ENCODE measurements around the gene IGSF1. TPM values are rescaled to one million over a fixed set of nuclear protein-coding genes. Genes with fewer than 3 reads are reported as not detected.
"Not testable (repeated sequence)": the region's sequence is repeated elsewhere in the genome, so short reads cannot be mapped to it uniquely, and the experiment has no call there.

The IGSF1 gene
- total RNA-seq, 1 experiment from 2014 or later: 0.16 TPM

DNA sequence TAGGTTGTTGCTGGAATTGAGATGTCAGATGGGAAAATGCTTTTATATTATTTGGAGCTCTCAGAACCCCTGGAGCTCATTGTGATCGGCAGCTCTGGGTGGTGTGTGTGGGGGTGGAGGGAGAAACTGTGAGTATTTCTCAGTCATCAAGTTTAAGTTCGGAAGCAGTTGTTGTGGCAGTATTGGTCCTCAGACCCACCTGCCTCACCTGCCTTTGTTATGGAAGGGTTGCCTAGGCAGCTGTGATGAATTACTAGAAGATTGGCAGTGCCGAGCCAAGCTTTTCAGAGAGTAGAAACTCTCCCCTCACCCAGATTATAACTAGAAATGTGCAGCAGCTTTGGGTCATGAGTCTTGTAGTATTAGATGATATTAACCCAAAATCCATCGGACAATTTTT, 9.5 kb downstream of the IGSF1 start:
- in situ Hi-C loops (cut with HindIII; ENCODE audit: low pct_unique_long_range_greater_than_20kb, low sequenced_read_pairs): no loop called here
- DNase-seq (ENCODE audit: low read depth, low spot score): no peak

DNA sequence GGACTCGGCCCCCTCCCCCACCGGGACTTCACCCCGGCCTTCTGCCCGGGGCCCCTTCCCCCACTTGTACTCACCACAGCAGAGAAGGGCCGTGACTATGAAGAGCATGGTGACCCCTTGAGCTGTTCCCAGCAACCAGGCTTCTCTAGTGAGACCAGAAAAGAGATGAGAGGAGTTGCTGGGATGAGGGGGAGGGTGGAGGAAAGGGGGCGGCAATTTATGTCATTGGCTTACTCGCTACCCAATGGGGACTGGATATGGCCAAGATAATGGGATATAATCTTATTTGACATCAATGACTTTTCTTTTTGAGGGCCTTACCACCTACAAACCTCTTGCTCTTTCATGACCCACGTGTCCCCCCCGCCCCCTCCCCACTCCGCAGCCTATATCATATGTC, 9.9 kb downstream of the IGSF1 start:
- in situ Hi-C loops (cut with HindIII; ENCODE audit: low pct_unique_long_range_greater_than_20kb, low sequenced_read_pairs): no loop called here
- no peak for DNase-seq (ENCODE audit: low read depth, low spot score)

GRCh38 chrX:131277543-131278136, 11.5 kb downstream of the IGSF1 start:
- in situ Hi-C loops (cut with HindIII; ENCODE audit: low pct_unique_long_range_greater_than_20kb, low sequenced_read_pairs): no loop called here
- DNase-seq (ENCODE audit: low read depth, low spot score): no peak

GRCh38 chrX:131273011-131273410, 16.1 kb downstream of the IGSF1 start:
- in situ Hi-C loops (cut with HindIII; ENCODE audit: low pct_unique_long_range_greater_than_20kb, low sequenced_read_pairs): no loop called here

DNA sequence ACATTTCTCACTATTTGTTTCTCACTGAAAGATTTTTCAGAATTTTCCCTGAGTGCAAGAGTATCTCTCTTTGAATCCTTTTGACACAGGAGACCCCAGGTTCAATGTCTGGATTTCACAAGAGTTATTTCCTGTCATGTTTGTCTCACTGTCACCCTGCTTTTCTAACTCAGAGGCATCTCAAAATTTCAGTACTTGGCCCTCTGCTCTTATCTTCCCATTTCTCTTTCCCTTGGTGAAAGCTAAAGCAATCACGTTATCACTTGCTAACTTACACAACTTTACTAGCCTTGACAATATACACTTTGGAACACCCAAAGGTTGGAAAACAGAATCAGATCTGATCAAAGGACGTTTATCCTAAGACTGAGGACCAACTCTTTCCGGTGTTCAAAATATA, 17.3 kb downstream of the IGSF1 start:
- no peak for DNase-seq (ENCODE audit: low read depth, low spot score)

More at GRCh38 chrX:131273011-131273410, 16.1 kb downstream of the IGSF1 start:
- no peak for DNase-seq (ENCODE audit: low read depth, low spot score)

GRCh38 chrX:131271274-131271673, 17.8 kb downstream of the IGSF1 start:
- no peak for DNase-seq (ENCODE audit: low read depth, low spot score)
- in situ Hi-C loops (cut with HindIII; ENCODE audit: low pct_unique_long_range_greater_than_20kb, low sequenced_read_pairs): no loop called here

More for the DNA sequence above, 17.3 kb downstream of the IGSF1 start:
- in situ Hi-C loops (cut with HindIII; ENCODE audit: low pct_unique_long_range_greater_than_20kb, low sequenced_read_pairs): no loop called here

DNA sequence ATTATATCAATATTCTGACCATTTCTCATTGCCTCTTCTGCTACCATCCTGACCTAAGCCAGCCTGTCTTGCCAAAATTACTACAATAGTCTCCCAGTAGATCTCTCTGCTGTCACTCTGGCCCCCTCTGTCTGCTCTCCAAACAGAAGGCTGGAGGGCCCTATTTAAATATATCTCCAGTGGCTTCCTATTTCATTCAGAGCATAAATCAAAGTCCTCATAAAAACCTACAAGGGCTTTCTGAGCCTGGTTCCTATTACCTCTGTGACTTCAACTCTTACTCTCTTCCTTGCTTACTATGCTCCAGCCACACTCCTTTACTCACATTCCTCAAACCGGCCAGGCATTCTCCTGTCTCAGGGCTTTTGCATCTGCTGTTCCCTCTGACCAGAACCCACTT, 19.0 kb downstream of the IGSF1 start:
- in situ Hi-C loops (cut with HindIII; ENCODE audit: low pct_unique_long_range_greater_than_20kb, low sequenced_read_pairs): no loop called here

GRCh38 chrX:131264665-131265064, 24.4 kb downstream of the IGSF1 start:
- in situ Hi-C loops (cut with HindIII; ENCODE audit: low pct_unique_long_range_greater_than_20kb, low sequenced_read_pairs): no loop called here
- no peak for DNase-seq (ENCODE audit: low read depth, low spot score)

More for the DNA sequence above, 19.0 kb downstream of the IGSF1 start:
- no peak for DNase-seq (ENCODE audit: low read depth, low spot score)

- no peak for DNase-seq (ENCODE audit: low read depth, low spot score)
- in situ Hi-C loops (cut with HindIII; ENCODE audit: low pct_unique_long_range_greater_than_20kb, low sequenced_read_pairs): no loop called here
These were observed 25.1 kb downstream of the IGSF1 start for GRCh38 chrX:131264053-131264452.

- in situ Hi-C loops (cut with HindIII; ENCODE audit: low pct_unique_long_range_greater_than_20kb, low sequenced_read_pairs): no loop called here
- DNase-seq (ENCODE audit: low read depth, low spot score): peak; percentile 67
These were observed 26.1 kb downstream of the IGSF1 start for GRCh38 chrX:131262738-131263679.

DNA sequence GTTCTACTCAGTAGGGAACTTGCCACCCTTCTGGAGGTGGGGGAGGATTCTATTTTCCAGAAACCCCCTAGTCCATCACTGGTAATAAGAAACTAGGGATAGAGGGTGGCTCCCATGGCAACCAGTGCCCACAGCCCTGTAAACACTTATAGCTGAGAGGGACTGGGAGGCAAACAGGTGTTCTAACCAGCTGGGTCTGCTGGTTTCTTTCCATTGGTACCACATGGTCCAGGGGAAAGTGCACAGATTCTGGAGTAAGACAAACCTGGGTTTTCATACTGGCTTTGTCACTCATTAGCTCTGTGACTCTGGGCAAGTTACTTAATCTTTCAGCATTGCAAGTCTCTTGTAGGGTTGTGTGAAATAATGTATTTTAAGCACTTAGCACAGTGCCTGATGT, 26.9 kb downstream of the IGSF1 start:
- in situ Hi-C loops (cut with HindIII; ENCODE audit: low pct_unique_long_range_greater_than_20kb, low sequenced_read_pairs): no loop called here

GRCh38 chrX:131257367-131257766, 31.7 kb downstream of the IGSF1 start:
- no peak for DNase-seq (ENCODE audit: low read depth, low spot score)
- in situ Hi-C loops (cut with HindIII; ENCODE audit: low pct_unique_long_range_greater_than_20kb, low sequenced_read_pairs): no loop called here

More for the DNA sequence above, 26.9 kb downstream of the IGSF1 start:
- DNase-seq (ENCODE audit: low read depth, low spot score): no peak

DNA sequence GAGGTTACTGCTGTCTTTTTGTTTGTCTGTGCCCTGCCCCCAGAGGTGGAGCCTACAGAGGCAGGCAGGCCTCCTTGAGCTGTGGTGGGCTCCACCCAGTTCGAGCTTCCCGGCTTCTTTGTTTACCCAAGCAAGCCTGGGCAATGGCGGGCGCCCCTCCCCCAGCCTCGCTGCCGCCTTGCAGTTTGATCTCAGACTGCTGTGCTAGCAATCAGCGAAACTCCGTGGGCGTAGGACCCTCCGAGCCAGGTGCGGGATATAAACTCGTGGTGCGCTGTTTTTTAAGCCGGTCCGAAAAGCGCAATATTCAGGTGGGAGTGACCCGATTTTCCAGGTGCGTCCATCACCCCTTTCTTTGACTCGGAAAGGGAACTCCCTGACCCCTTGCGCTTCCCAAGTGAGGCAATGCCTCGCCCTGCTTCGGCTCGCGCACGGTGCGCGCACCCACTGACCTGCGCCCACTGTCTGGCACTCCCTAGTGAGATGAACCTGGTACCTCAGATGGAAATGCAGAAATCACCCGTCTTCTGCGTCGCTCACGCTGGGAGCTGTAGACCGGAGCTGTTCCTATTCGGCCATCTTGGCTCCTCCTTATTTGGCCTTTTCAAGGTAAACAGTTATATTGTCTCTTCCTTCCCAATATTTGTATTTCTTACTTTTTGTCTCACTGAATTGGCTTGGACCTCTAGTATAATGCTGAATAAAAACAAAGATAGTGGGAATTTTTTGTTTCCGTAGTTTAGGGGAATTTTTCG, 37.9 kb downstream of the IGSF1 start:
- DNase-seq (ENCODE audit: low read depth, low spot score); in situ Hi-C loops (cut with HindIII; ENCODE audit: low pct_unique_long_range_greater_than_20kb, low sequenced_read_pairs): not testable (repeated sequence)

GRCh38 chrX:131239057-131239456, 50.0 kb downstream of the IGSF1 start:
- in situ Hi-C loops (cut with HindIII; ENCODE audit: low pct_unique_long_range_greater_than_20kb, low sequenced_read_pairs): no loop called here
- no peak for DNase-seq (ENCODE audit: low read depth, low spot score)

DNA sequence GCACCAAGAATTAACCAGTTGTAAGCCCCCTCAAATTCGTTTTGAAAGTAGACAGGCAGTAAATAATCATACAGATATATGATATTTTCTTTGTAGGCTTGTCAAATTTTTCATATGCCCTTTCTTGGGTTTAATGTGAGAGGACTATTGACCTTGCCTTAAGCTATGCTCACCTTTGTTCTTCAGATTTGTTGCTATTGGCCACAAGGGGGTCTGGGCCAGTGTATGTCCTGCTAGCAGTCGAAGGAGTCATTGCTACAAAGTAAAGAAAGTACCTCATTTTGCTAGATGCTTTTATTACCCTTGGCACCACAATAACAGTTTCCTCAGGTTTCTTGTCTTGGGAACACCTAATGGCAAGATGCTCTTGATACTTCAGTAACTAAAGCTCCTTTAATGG, 51.7 kb downstream of the IGSF1 start:
- in situ Hi-C loops (cut with HindIII; ENCODE audit: low pct_unique_long_range_greater_than_20kb, low sequenced_read_pairs): no loop called here
- no peak for DNase-seq (ENCODE audit: low read depth, low spot score)

- in situ Hi-C loops (cut with HindIII; ENCODE audit: low pct_unique_long_range_greater_than_20kb, low sequenced_read_pairs): no loop called here
These were observed 53.1 kb downstream of the IGSF1 start for GRCh38 chrX:131235768-131236545.

GRCh38 chrX:131227608-131228007, 61.5 kb downstream of the IGSF1 start:
- in situ Hi-C loops (cut with HindIII; ENCODE audit: low pct_unique_long_range_greater_than_20kb, low sequenced_read_pairs): no loop called here
- DNase-seq (ENCODE audit: low read depth, low spot score): no peak

More at GRCh38 chrX:131235768-131236545, 53.1 kb downstream of the IGSF1 start:
- DNase-seq (ENCODE audit: low read depth, low spot score): no peak

Measured in SK-MEL-5 (cell line).